Right lobe of liver (tissue), 4 donors: ENCODE data around the gene SCAMP3.
"Not testable (repeated sequence)": the region's sequence is repeated elsewhere in the genome, so short reads cannot be mapped to it uniquely, and the experiment has no call there.

Source experiments
- CTCF ChIP-seq, 4 donors: fragments of 200-600 bp in 3 of 4; fragments of 450-650 bp in 1 of 4; IDR thresholded peaks; one replicate each; pipeline versions ENCODE4 v1.5.1 to v1.8.0; 2016 to 2022; ENCODE audit warnings: antibody characterized with exemption in 4 of 4, mild to moderate bottlenecking in 2 of 4
- POLR2A ChIP-seq: fragments of 450-650 bp; IDR thresholded peaks from one replicate; pipeline ENCODE4 v1.6.1; 2017; ENCODE audit warnings: antibody characterized with exemption, mild to moderate bottlenecking
- donor health status: DM: no; HTN: no; CAD: no.
- donor health status: DM: no; HTN: no; CAD: no.
- donor health status: DM: no; HTN: yes; CAD: no.

- not testable (repeated sequence) for TF ChIP-seq CTCF (IDR thresholded peaks at IDR 0.05); POLR2A
These were observed 28.7 kb downstream of the SCAMP3 start for GRCh38 chr1:155233502-155233901.
